T-cell (primary cell): ENCODE results near the gene MCF2L. TPM values are rescaled to one million over a fixed set of nuclear protein-coding genes. Genes with fewer than 3 reads are reported as not detected.

Source experiments
- ATAC-seq, 4 experiments: fragments of 200-7000 bp in 3 of 4; fragments of 150-1000 bp in 1 of 4; cut with Tn5 transposase; replicated peaks in 1 of 4; 1 replicate in 3 of 4; 2 replicates in 1 of 4; pipeline ENCODE4 v1.10.0; 2021; ENCODE audit warnings: moderate library complexity in 3 of 4, mild to moderate bottlenecking in 2 of 4, moderate number of reproducible peaks in 1 of 4
- CTCF ChIA-PET, 2 donors: fragments of 300-600 bp; sonication (Branson Sonifier 250); formaldehyde crosslinking; loops; one replicate each; lab custom pipeline; 2022; ENCODE audit warnings: antibody characterized with exemption in 2 of 2; lab: Charles Lee
- POLR2A ChIA-PET, 2 donors: fragments of 300-600 bp; sonication (Branson Sonifier 250); formaldehyde crosslinking; loops; one replicate each; lab custom pipeline; 2022; ENCODE audit warnings: antibody characterized with exemption in 2 of 2; lab: Charles Lee
- DNase-seq, 35 experiments: peaks; one replicate each; pipeline versions ENCODE4 v3.0.0 to v3.0.0-alpha.2; 2013 to 2023
- H3K27ac ChIP-seq: one replicate; pipeline ENCODE4 v1.5.1; 2013; ENCODE audit warnings: low read length
- H3K27me3 ChIP-seq, 2 experiments: replicated peaks in 1 of 2; 1 replicate in 1 of 2; 2 replicates in 1 of 2; pipeline versions ENCODE4 v1.6.1 to v1.7.0; 2013; ENCODE audit warnings: low read length in 1 of 2, mixed read lengths in 1 of 2; ENCODE audit not compliant: control insufficient read depth in 2 of 2, insufficient read depth in 2 of 2; ENCODE audit errors: extremely low read depth in 1 of 2
- H3K36me3 ChIP-seq, 2 donors: 1 replicate in 1 of 2; 2 replicates in 1 of 2; pipeline versions ENCODE4 v1.6.1 to v1.7.0; 2013; ENCODE audit warnings: low read length in 1 of 2; ENCODE audit not compliant: control insufficient read depth in 2 of 2, insufficient read depth in 1 of 2; ENCODE audit errors: extremely low read depth in 1 of 2
- H3K4me1 ChIP-seq, 2 experiments: 1 replicate in 1 of 2; 2 replicates in 1 of 2; pipeline versions ENCODE4 v1.6.1 to v1.7.0; 2013; ENCODE audit warnings: low read length in 2 of 2, mixed read lengths in 1 of 2; ENCODE audit not compliant: insufficient read depth in 2 of 2, control insufficient read depth in 1 of 2; ENCODE audit errors: extremely low read depth in 1 of 2
- H3K4me3 ChIP-seq, 2 donors: 1 replicate in 1 of 2; 2 replicates in 1 of 2; pipeline versions ENCODE4 v1.5.1 to v1.7.0; 2013; ENCODE audit warnings: mild to moderate bottlenecking in 2 of 2, low read length in 1 of 2, moderate library complexity in 1 of 2; ENCODE audit not compliant: control insufficient read depth in 1 of 2; ENCODE audit errors: extremely low read depth in 1 of 2
- H3K9me3 ChIP-seq: 2 replicates; pipeline ENCODE4 v1.7.0; 2013
- H3K27ac Mint-ChIP-seq, 2 donors: one replicate each; pipeline ENCODE4 v1.8.0; 2020 to 2021; ENCODE audit warnings: mild to moderate bottlenecking in 2 of 2, mixed read lengths in 2 of 2
- H3K27me3 Mint-ChIP-seq, 2 donors: one replicate each; pipeline ENCODE4 v1.8.0; 2021 to 2022; ENCODE audit warnings: mixed read lengths in 2 of 2
- H3K36me3 Mint-ChIP-seq: one replicate; pipeline ENCODE4 v1.8.0; 2021; ENCODE audit warnings: mixed read lengths
- H3K4me1 Mint-ChIP-seq, 3 donors: one replicate each; pipeline ENCODE4 v1.8.0; 2020 to 2022; ENCODE audit warnings: mixed read lengths in 3 of 3, mild to moderate bottlenecking in 1 of 3
- H3K4me3 Mint-ChIP-seq, 3 donors: one replicate each; pipeline ENCODE4 v1.8.0; 2020 to 2022; ENCODE audit warnings: mild to moderate bottlenecking in 3 of 3, mixed read lengths in 3 of 3, moderate library complexity in 3 of 3
- H3K9me3 Mint-ChIP-seq, 3 donors: one replicate each; pipeline ENCODE4 v1.8.0; 2020 to 2022; ENCODE audit warnings: mixed read lengths in 3 of 3
- WGBS: methylation state at CpG from one replicate; pipeline ENCODE4 v1.1.5; 2013; ENCODE audit warnings: missing lambda C conversion rate; ENCODE audit not compliant: insufficient coverage; 5-methylcytosine and 5-hydroxymethylcytosine counted together
- total RNA-seq, 35 experiments: library from RNA in 6 of 35; stranded (reverse) in 6 of 35; fragments of 120-200 nt in 1 of 35; gene quantifications; one replicate each; pipeline versions ENCODE4 v1.2.1 to v1.2.4 and lab custom pipeline; 2013 to 2026

MCF2L gene
- total RNA-seq, 5 donors from 2014 or later (not counting 1 experiment from before 2014, with no cell fraction given) = 18.2 to 30.0 (median 24.7) TPM

GRCh38 chr13:112961457-112962369, 7.3 kb upstream of the MCF2L start:
- H3K27ac ChIP-seq = no peak overlapping the region
- ChIA-PET POLR2A (no interaction called here), CTCF (no interaction called here)
- Mint-ChIP-seq H3K36me3 (no peaks in the 10 kb centered on the region), H3K4me3 (no peak overlapping the region), H3K27ac (no peak overlapping the region), H3K9me3 (no peaks in the 10 kb centered on the region), H3K27me3 (no peaks in the 10 kb centered on the region), H3K4me1 (peaks cover 2 to 8% (median 3%) of the 10 kb centered on the region in 3 donors)
- H3K27me3 ChIP-seq = peaks cover 0 to 4% of the 10 kb centered on the region in 2 experiments
- ATAC-seq (no peak), DNase-seq (no peak)
- no peaks in the 10 kb centered on the region for H3K36me3 ChIP-seq
- no peak overlapping the region for H3K4me3 ChIP-seq
- WGBS = 85% methylated on average over 20 of the region's 21 CpGs
- no peaks in the 10 kb centered on the region for H3K9me3 ChIP-seq
- H3K4me1 ChIP-seq = no peaks in the 10 kb centered on the region

DNA sequence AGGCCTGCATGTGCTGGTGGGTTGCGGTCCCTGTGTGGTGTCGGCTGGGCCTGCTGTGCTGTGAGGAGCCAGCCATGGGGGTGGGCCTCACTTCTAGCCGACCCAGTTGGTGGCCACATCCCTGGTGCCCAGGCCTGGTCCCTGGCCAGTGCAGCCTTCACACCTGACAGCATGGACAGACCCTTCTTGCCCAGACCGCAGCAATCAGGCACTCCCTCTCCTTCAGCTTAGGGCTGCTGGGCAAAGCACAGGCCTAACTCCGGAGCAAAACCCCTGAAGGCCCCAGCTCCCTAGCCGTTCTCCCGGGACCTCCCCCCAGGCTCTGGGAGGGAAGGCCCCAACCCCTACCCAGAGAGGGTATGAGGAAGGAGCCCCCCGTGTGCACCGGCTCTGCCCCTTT, 6.6 kb upstream of the MCF2L start:
- Mint-ChIP-seq H3K9me3 (no peaks in the 10 kb centered on the region), H3K27ac (no peak overlapping the region), H3K4me1 (peaks cover 2 to 8% (median 3%) of the 10 kb centered on the region in 3 donors), H3K27me3 (no peaks in the 10 kb centered on the region), H3K4me3 (no peak overlapping the region), H3K36me3 (no peaks in the 10 kb centered on the region)
- no peak for ATAC-seq
- H3K36me3 ChIP-seq = no peaks in the 10 kb centered on the region
- peaks cover 0 to 4% of the 10 kb centered on the region in 2 experiments for H3K27me3 ChIP-seq
- H3K9me3 ChIP-seq = no peaks in the 10 kb centered on the region
- no peak overlapping the region for H3K4me3 ChIP-seq
- H3K27ac ChIP-seq = no peak overlapping the region
- WGBS = 79% methylated on average over 4 of the region's 9 CpGs
- H3K4me1 ChIP-seq = no peaks in the 10 kb centered on the region
- CTCF ChIA-PET = no interaction called here
- no peak for DNase-seq
- POLR2A ChIA-PET = no interaction called here

DNA sequence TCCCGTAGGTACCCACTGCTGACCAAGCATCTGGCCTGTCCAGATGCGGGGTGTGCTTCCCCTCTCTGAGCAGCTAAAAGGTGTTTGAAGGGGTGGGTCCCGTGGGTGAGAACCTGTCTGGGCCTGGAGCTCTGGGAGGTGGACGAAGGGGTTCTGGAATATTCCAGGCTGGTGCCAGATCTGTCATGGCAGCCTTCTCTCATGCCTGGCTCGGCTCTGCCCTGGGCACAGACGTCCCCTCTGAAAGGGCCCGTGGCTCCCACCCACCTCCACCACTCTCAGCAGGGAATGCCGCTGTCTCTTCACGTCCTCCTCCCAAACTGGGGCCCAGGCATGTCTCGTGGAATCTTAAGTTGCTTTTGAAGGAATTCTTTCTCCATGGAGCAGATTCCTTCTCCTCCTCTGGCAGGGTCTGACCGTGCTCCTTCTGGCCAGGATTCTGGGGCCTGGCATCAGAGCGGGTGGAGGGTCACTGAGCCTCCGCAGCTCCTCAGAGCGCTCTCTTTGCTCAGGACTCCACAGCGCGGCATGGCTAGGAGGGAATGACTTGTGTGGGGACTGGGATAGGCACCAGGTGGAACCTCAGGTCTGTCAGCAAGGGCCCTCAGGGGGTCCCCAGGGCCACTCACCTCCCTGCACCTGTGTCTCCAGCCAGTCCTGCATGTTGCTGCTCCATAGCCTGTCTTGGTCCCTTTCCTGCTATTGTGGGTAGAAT, 5.9 kb upstream of the MCF2L start:
- H3K4me1 ChIP-seq = peaks cover 0 to 4% of the 10 kb centered on the region in 2 experiments
- 76% methylated on average over 8 of the region's 16 CpGs for WGBS
- Mint-ChIP-seq H3K36me3 (no peaks in the 10 kb centered on the region), H3K4me1 (peaks cover 4 to 13% (median 6%) of the 10 kb centered on the region in 3 donors), H3K27me3 (no peaks in the 10 kb centered on the region), H3K27ac (no peak overlapping the region), H3K9me3 (no peaks in the 10 kb centered on the region), H3K4me3 (no peak overlapping the region)
- no peak overlapping the region for H3K4me3 ChIP-seq
- H3K27me3 ChIP-seq = peaks cover 0 to 4% of the 10 kb centered on the region in 2 experiments
- ChIA-PET POLR2A (no interaction called here), CTCF (no interaction called here)
- no peaks in the 10 kb centered on the region for H3K36me3 ChIP-seq
- H3K27ac ChIP-seq = no peak overlapping the region
- H3K9me3 ChIP-seq = no peaks in the 10 kb centered on the region
- DNase-seq = no peak
- no peak for ATAC-seq

DNA sequence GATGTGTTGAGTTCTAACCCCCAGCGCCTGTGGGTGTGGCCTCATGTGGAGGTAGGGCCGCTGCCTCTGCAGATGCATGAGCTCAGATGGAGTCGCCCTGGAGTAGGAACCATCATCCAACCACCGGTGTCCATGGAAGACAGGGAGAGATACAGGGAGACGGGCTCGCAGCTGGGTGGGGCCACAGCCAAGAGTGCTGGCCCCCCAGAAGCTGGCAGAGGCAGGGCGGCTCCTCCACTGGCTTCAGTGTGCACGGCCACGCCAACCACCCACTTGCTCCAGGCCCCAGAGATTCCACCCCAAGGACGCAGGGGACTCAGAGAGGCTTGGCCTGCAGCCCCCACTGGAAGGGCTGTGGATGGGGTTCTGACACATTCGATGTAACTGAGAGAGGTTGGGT, 5.4 kb upstream of the MCF2L start:
- Histone ChIP-seq H3K36me3 (no peaks in the 10 kb centered on the region), H3K9me3 (no peaks in the 10 kb centered on the region), H3K4me3 (no peak overlapping the region), H3K27me3 (peaks cover 0 to 4% of the 10 kb centered on the region in 2 experiments), H3K27ac (no peak overlapping the region), H3K4me1 (peaks cover 0 to 8% of the 10 kb centered on the region in 2 experiments)
- no peaks in the 10 kb centered on the region for H3K36me3 Mint-ChIP-seq
- H3K9me3 Mint-ChIP-seq = no peaks in the 10 kb centered on the region
- no peak overlapping the region for H3K27ac Mint-ChIP-seq
- no peak for ATAC-seq
- no peak overlapping the region for H3K4me3 Mint-ChIP-seq
- no peak for DNase-seq
- POLR2A ChIA-PET = no interaction called here
- CTCF ChIA-PET = no interaction called here
- no peaks in the 10 kb centered on the region for H3K27me3 Mint-ChIP-seq
- 97% methylated on average over 11 of the region's 11 CpGs for WGBS
- H3K4me1 Mint-ChIP-seq = peaks cover 6 to 16% (median 8%) of the 10 kb centered on the region in 3 donors

DNA sequence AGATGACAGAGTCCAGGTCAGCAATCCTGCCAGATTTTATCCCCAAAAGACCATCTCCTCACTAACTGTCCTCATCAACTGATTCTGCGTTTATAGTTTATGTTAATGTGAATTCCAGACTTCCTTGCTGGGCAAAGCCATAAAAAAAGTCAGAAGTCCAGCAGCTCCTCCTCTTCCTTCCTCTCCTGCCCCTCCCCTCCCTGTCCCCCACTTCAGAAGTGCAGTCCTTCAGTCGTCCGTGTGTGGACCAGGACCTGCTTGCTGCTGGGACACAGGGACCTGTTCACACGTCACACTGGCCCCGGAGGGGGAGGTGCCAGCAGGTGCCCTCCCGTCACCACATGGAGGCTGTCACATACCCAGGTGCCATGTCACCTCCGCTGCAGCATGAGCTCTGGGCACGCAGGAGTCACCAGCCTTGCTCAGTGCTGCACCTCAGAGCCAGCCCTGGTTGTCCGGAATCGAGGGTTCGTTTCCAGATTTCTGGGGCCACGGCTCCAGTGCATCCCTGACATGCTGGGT, 4.0 kb upstream of the MCF2L start:
- CTCF ChIA-PET = no interaction called here
- POLR2A ChIA-PET = no interaction called here
- Mint-ChIP-seq H3K27me3 (no peaks in the 10 kb centered on the region), H3K4me1 (peaks cover 15 to 25% (median 18%) of the 10 kb centered on the region in 3 donors), H3K36me3 (no peaks in the 10 kb centered on the region), H3K27ac (no peak overlapping the region), H3K9me3 (no peaks in the 10 kb centered on the region), H3K4me3 (no peak overlapping the region)
- Histone ChIP-seq H3K4me3 (no peak overlapping the region), H3K27ac (no peak overlapping the region), H3K9me3 (no peaks in the 10 kb centered on the region), H3K4me1 (peaks cover 4 to 18% of the 10 kb centered on the region in 2 experiments), H3K27me3 (peaks cover 0 to 8% of the 10 kb centered on the region in 2 experiments), H3K36me3 (no peaks in the 10 kb centered on the region)
- DNase-seq = no peak
- ATAC-seq = no peak
- WGBS = 64% methylated on average over 11 of the region's 12 CpGs

DNA sequence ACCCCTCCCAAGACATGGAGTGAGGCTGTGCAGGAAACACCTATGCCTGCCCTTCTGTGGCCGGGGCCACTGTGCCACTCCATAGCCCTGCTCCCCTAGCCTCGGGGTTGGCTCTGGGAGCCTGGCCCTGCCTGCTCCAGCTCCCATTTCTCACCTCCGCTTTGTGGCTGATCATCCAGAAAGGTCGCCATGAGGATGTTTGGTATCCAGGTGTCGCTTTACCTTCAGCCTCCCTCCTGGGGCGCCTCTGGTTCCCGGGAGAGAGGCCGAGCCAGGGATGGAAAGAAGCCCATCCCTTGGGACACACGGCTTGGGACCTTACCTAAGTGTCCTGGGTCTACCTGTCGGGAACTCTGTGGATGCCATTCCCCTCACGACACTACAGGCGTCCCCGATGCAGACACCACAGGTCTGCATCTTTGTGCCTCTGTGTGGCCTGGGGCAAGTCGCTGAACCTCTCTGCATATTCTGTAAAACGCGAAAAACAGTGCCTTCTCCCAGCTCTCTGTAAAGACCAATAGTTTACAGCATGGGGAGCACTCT, 3.4 kb upstream of the MCF2L start:
- no peaks in the 10 kb centered on the region for H3K9me3 ChIP-seq
- POLR2A ChIA-PET = no interaction called here
- no peaks in the 10 kb centered on the region for H3K9me3 Mint-ChIP-seq
- DNase-seq = no peak
- no peaks in the 10 kb centered on the region for H3K36me3 ChIP-seq
- no peaks in the 10 kb centered on the region for H3K27me3 Mint-ChIP-seq
- H3K27ac ChIP-seq = no peak overlapping the region
- no peaks in the 10 kb centered on the region for H3K36me3 Mint-ChIP-seq
- CTCF ChIA-PET = interaction anchor here in 1 of 2 donors (0.6 kb wide), 1 partner anchor 415 kb away, joined by 6 read pairs; no protein-coding TSS in a partner anchor
- peaks cover 0 to 7% of the 10 kb centered on the region in 2 experiments for H3K27me3 ChIP-seq
- no peak overlapping the region for H3K4me3 Mint-ChIP-seq
- H3K27ac Mint-ChIP-seq = no peak overlapping the region
- H3K4me1 ChIP-seq = peaks cover 9 to 24% of the 10 kb centered on the region in 2 experiments
- H3K4me1 Mint-ChIP-seq = peaks cover 20 to 31% (median 24%) of the 10 kb centered on the region in 3 donors
- ATAC-seq = no peak
- WGBS = 96% methylated on average over 14 of the region's 16 CpGs
- H3K4me3 ChIP-seq = no peak overlapping the region
